NCI-H82 (cell line): ENCODE results near the gene BFSP1.

Experiments
- DNase-seq: peaks from one replicate; lab custom pipeline; 2025; lab: John Stamatoyannopoulos, UW

BFSP1 gene

GRCh38 chr20:17520583-17520982 lies 10.6 kb downstream of the BFSP1 start:
- DNase-seq: no peak

- no peak for DNase-seq
Observed at GRCh38 chr20:17519606-17520285, 11.4 kb downstream of the BFSP1 start.

- DNase-seq: peak; percentile 20
Observed at GRCh38 chr20:17518339-17519052, 12.7 kb downstream of the BFSP1 start.

- DNase-seq: no peak
Observed at GRCh38 chr20:17515053-17515452, 16.1 kb downstream of the BFSP1 start.

GRCh38 chr20:17513939-17514338 lies 17.2 kb downstream of the BFSP1 start:
- no peak for DNase-seq

- no peak for DNase-seq
Observed at GRCh38 chr20:17511401-17511800, 19.8 kb downstream of the BFSP1 start.

- no peak for DNase-seq
Observed at GRCh38 chr20:17510548-17510947, 20.6 kb downstream of the BFSP1 start.

GRCh38 chr20:17508756-17509155 lies 22.4 kb downstream of the BFSP1 start:
- DNase-seq: no peak

- DNase-seq: no peak
Observed at GRCh38 chr20:17507531-17507930, 23.6 kb downstream of the BFSP1 start.

GRCh38 chr20:17507032-17507431 lies 24.1 kb downstream of the BFSP1 start:
- DNase-seq: no peak

- no peak for DNase-seq
Observed at GRCh38 chr20:17505636-17506517, 25.3 kb downstream of the BFSP1 start.

GRCh38 chr20:17504898-17505635 lies 26.1 kb downstream of the BFSP1 start:
- DNase-seq: peak; percentile 73

GRCh38 chr20:17504066-17504897 lies 26.9 kb downstream of the BFSP1 start:
- peak; percentile 44 for DNase-seq

GRCh38 chr20:17503301-17504065 lies 27.7 kb downstream of the BFSP1 start:
- DNase-seq: no peak

- DNase-seq: no peak
Observed at GRCh38 chr20:17502105-17502504, 29.1 kb downstream of the BFSP1 start.

- DNase-seq: no peak
Observed at GRCh38 chr20:17501701-17502100, 29.5 kb downstream of the BFSP1 start.

GRCh38 chr20:17500826-17501225 lies 30.4 kb downstream of the BFSP1 start:
- no peak for DNase-seq

- DNase-seq: no peak
Observed at GRCh38 chr20:17500271-17500670, 30.9 kb downstream of the BFSP1 start.

GRCh38 chr20:17499041-17499440 lies 32.1 kb downstream of the BFSP1 start:
- DNase-seq: no peak

- no peak for DNase-seq
Observed at GRCh38 chr20:17498641-17499040, 32.5 kb downstream of the BFSP1 start.
